WTC11 (cell line): Measurements from ENCODE around the gene TRAF3IP1. TPM values are rescaled to one million over a fixed set of nuclear protein-coding genes. Genes with fewer than 3 reads are reported as not detected.

Experiments used
- ATAC-seq: fragments of 200-7000 bp; cut with Tn5 transposase; 2 replicates; pipeline ENCODE4 v1.10.0; 2021; ENCODE audit warnings: mild to moderate bottlenecking, moderate library complexity
- CTCF ChIA-PET: fragments of 300-600 bp; sonication (Branson Sonifier 250); formaldehyde crosslinking; loops from one replicate; lab custom pipeline; 2021; ENCODE audit warnings: antibody characterized with exemption; lab: Charles Lee
- POLR2A ChIA-PET: fragments of 350-600 bp; sonication (Branson Sonifier 250); formaldehyde crosslinking; loops from one replicate; lab custom pipeline; 2021; ENCODE audit warnings: antibody characterized with exemption; lab: Charles Lee
- DNase-seq: peaks from one replicate; pipeline ENCODE4 v3.0.0; 2021; ENCODE audit warnings: low spot score
- H3K27ac Mint-ChIP-seq: 2 replicates; pipeline ENCODE4 v1.8.0; 2021; ENCODE audit warnings: mixed read lengths
- H3K27me3 Mint-ChIP-seq: 2 replicates; pipeline ENCODE4 v1.8.0; 2021; ENCODE audit warnings: low read depth, mild to moderate bottlenecking, moderate library complexity, mixed read lengths
- H3K36me3 Mint-ChIP-seq: 2 replicates; pipeline ENCODE4 v1.8.0; 2021; ENCODE audit warnings: mixed read lengths
- H3K4me1 Mint-ChIP-seq: 2 replicates; pipeline ENCODE4 v1.8.0; 2022; ENCODE audit warnings: mixed read lengths
- H3K4me3 Mint-ChIP-seq: 2 replicates; pipeline ENCODE4 v1.8.0; 2021; ENCODE audit warnings: mild to moderate bottlenecking, moderate library complexity, mixed read lengths
- H3K9me3 Mint-ChIP-seq: 2 replicates; pipeline ENCODE4 v1.8.0; 2021; ENCODE audit warnings: mixed read lengths
- CREB1 ChIP-seq: sonication (generic); formaldehyde crosslinking; IDR thresholded peaks from 2 replicates; pipeline ENCODE4 v1.8.0; 2023; ENCODE audit warnings: mild to moderate bottlenecking, missing genetic modification reagents
- FOXK1 ChIP-seq: sonication (generic); formaldehyde crosslinking; IDR thresholded peaks from 2 replicates; pipeline ENCODE4 v1.8.0; 2022; ENCODE audit warnings: mild to moderate bottlenecking, moderate library complexity, missing genetic modification reagents
- SP1 ChIP-seq: sonication (generic); formaldehyde crosslinking; conservative IDR thresholded peaks from 2 replicates; pipeline ENCODE4 v1.8.1; 2022; ENCODE audit warnings: missing genetic modification reagents
- TCF7 ChIP-seq: sonication (generic); formaldehyde crosslinking; IDR thresholded peaks from 2 replicates; pipeline ENCODE4 v1.8.0; 2022; ENCODE audit warnings: mild to moderate bottlenecking, low read depth, missing genetic modification reagents, moderate library complexity
- TP53 ChIP-seq: sonication (generic); formaldehyde crosslinking; IDR thresholded peaks from 2 replicates; pipeline ENCODE4 v1.8.1; 2023; ENCODE audit warnings: mild to moderate bottlenecking, missing genetic modification reagents
- ZBTB21 ChIP-seq: sonication (generic); formaldehyde crosslinking; IDR thresholded peaks from 2 replicates; pipeline ENCODE4 v1.8.1; 2023; ENCODE audit warnings: mild to moderate bottlenecking, missing genetic modification reagents, borderline replicate concordance
- ZNF423 ChIP-seq: fragments of 250-450 bp; sonication (Bioruptor Pico); IDR thresholded peaks from 2 replicates; pipeline ENCODE4 v2.1.2; 2022; ENCODE audit warnings: mild to moderate bottlenecking, moderate library complexity
- total RNA-seq: library from RNA; stranded (reverse); gene quantifications from 3 replicates; pipeline ENCODE4 v1.2.3, GENCODE V29; 2021
- TF ChIP-seq, protein P1 (sequence below): sonication (generic); formaldehyde crosslinking; IDR thresholded peaks from 2 replicates; pipeline ENCODE4 v1.8.0; 2022; ENCODE audit warnings: missing genetic modification reagents
- TF ChIP-seq, protein P2 (sequence below): sonication (generic); formaldehyde crosslinking; conservative IDR thresholded peaks from 2 replicates; pipeline ENCODE4 v1.8.1; 2023; ENCODE audit warnings: mild to moderate bottlenecking, low read depth, missing genetic modification reagents, moderate library complexity
- TF ChIP-seq, protein P3 (sequence below): fragments of 200-600 bp; IDR thresholded peaks from 2 replicates; pipeline ENCODE4 v1.8.0; 2022; ENCODE audit warnings: antibody characterized with exemption
- TF ChIP-seq, protein P4 (sequence below): sonication (generic); formaldehyde crosslinking; IDR thresholded peaks from 2 replicates; pipeline ENCODE4 v1.8.1; 2023; ENCODE audit warnings: mild to moderate bottlenecking, missing genetic modification reagents, borderline replicate concordance
- TF ChIP-seq, protein P5 (sequence below): sonication (generic); formaldehyde crosslinking; IDR thresholded peaks from 2 replicates; pipeline ENCODE4 v1.8.1; 2022; ENCODE audit warnings: low read depth, mild to moderate bottlenecking, moderate library complexity, missing genetic modification reagents, borderline replicate concordance
- TF ChIP-seq, protein P6 (sequence below): fragments of 250-450 bp; sonication (Bioruptor Pico); conservative IDR thresholded peaks from 2 replicates; pipeline ENCODE4 v1.9.0; 2021; ENCODE audit warnings: mild to moderate bottlenecking
- TF ChIP-seq, protein P7 (sequence below): sonication (generic); formaldehyde crosslinking; IDR thresholded peaks from 2 replicates; pipeline ENCODE4 v1.8.1; 2022; ENCODE audit warnings: mild to moderate bottlenecking, missing genetic modification reagents, moderate library complexity, borderline replicate concordance
- TF ChIP-seq, protein P8 (sequence below): sonication (generic); formaldehyde crosslinking; IDR thresholded peaks from 2 replicates; pipeline ENCODE4 v1.8.0; 2022; ENCODE audit warnings: mild to moderate bottlenecking, missing genetic modification reagents

The TRAF3IP1 gene
- total RNA-seq, 1 experiment from 2014 or later, result 18.7 TPM

DNA sequence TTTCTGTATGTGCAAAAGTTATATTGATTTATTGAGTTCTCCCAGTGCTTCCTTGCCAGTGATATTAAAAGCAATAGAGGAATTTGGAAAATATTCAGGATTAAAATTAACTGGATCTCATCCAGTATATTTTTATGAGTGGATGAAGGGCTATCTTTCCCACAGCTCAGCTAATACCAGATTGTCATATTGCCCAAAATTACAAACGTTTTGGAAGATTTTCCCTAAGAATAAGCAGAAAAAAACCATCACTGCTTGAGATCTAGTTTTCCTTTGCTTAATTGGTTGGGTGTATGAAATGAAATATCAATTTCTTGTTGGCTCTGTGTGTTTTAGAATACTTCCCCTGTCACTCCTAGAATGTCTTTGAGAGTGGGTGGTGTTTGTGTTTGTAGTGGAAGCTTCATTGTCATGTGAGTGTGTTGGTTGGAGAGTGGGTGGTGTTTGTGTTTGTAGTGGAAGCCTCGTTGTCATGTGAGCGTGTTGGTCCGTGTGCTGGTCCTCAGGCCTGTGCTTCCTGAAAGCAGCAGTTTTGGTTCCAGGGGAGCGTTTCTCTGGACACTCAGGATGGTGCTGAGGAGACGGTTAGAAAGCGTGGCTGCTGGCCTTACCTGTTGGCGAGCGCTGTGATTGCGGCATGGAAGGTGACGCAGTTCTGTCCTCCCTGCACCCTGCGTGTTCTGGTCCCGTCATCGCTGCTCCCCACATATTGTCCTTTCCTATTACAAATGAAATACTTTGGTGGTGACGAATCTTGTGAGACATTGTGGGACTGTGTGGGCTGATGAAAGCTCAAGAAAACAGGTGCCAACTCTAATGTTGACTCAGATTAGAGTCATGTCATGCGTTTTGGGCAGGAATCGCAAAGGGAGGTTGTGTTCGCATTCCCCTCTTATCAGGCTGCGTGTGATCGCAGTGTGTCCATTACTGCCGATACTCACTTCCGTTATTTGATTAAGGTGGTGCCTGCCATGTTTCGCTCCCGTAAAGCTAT lies 118.8 kb downstream of the TRAF3IP1 start:
- Mint-ChIP-seq H3K27ac (no peak overlapping the region), H3K36me3 (peaks cover 35% of the 10 kb centered on the region), H3K4me1 (peaks cover 19% of the 10 kb centered on the region), H3K27me3 (no peaks in the 10 kb centered on the region), H3K4me3 (no peak overlapping the region), H3K9me3 (no peaks in the 10 kb centered on the region)
- DNase-seq (no peak), ATAC-seq (no peak)
- TF ChIP-seq FOXK1 (CRISPR knock-in tag) (no peak), ZNF423 (CRISPR knock-in tag) (no peak), CREB1 (CRISPR knock-in tag) (no peak), TCF7 (no peak), TP53 (CRISPR knock-in tag) (no peak), ZBTB21 (CRISPR knock-in tag) (no peak), SP1 (CRISPR knock-in tag) (no peak)
- TF ChIP-seq, protein P1, sequence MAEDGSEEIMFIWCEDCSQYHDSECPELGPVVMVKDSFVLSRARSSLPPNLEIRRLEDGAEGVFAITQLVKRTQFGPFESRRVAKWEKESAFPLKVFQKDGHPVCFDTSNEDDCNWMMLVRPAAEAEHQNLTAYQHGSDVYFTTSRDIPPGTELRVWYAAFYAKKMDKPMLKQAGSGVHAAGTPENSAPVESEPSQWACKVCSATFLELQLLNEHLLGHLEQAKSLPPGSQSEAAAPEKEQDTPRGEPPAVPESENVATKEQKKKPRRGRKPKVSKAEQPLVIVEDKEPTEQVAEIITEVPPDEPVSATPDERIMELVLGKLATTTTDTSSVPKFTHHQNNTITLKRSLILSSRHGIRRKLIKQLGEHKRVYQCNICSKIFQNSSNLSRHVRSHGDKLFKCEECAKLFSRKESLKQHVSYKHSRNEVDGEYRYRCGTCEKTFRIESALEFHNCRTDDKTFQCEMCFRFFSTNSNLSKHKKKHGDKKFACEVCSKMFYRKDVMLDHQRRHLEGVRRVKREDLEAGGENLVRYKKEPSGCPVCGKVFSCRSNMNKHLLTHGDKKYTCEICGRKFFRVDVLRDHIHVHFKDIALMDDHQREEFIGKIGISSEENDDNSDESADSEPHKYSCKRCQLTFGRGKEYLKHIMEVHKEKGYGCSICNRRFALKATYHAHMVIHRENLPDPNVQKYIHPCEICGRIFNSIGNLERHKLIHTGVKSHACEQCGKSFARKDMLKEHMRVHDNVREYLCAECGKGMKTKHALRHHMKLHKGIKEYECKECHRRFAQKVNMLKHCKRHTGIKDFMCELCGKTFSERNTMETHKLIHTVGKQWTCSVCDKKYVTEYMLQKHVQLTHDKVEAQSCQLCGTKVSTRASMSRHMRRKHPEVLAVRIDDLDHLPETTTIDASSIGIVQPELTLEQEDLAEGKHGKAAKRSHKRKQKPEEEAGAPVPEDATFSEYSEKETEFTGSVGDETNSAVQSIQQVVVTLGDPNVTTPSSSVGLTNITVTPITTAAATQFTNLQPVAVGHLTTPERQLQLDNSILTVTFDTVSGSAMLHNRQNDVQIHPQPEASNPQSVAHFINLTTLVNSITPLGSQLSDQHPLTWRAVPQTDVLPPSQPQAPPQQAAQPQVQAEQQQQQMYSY (CRISPR knock-in tag), result no peak
- TF ChIP-seq, protein P2, sequence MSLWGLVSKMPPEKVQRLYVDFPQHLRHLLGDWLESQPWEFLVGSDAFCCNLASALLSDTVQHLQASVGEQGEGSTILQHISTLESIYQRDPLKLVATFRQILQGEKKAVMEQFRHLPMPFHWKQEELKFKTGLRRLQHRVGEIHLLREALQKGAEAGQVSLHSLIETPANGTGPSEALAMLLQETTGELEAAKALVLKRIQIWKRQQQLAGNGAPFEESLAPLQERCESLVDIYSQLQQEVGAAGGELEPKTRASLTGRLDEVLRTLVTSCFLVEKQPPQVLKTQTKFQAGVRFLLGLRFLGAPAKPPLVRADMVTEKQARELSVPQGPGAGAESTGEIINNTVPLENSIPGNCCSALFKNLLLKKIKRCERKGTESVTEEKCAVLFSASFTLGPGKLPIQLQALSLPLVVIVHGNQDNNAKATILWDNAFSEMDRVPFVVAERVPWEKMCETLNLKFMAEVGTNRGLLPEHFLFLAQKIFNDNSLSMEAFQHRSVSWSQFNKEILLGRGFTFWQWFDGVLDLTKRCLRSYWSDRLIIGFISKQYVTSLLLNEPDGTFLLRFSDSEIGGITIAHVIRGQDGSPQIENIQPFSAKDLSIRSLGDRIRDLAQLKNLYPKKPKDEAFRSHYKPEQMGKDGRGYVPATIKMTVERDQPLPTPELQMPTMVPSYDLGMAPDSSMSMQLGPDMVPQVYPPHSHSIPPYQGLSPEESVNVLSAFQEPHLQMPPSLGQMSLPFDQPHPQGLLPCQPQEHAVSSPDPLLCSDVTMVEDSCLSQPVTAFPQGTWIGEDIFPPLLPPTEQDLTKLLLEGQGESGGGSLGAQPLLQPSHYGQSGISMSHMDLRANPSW (CRISPR knock-in tag), result no peak
- TF ChIP-seq, protein P3, sequence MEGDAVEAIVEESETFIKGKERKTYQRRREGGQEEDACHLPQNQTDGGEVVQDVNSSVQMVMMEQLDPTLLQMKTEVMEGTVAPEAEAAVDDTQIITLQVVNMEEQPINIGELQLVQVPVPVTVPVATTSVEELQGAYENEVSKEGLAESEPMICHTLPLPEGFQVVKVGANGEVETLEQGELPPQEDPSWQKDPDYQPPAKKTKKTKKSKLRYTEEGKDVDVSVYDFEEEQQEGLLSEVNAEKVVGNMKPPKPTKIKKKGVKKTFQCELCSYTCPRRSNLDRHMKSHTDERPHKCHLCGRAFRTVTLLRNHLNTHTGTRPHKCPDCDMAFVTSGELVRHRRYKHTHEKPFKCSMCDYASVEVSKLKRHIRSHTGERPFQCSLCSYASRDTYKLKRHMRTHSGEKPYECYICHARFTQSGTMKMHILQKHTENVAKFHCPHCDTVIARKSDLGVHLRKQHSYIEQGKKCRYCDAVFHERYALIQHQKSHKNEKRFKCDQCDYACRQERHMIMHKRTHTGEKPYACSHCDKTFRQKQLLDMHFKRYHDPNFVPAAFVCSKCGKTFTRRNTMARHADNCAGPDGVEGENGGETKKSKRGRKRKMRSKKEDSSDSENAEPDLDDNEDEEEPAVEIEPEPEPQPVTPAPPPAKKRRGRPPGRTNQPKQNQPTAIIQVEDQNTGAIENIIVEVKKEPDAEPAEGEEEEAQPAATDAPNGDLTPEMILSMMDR, result no peak
- TF ChIP-seq, protein P4, sequence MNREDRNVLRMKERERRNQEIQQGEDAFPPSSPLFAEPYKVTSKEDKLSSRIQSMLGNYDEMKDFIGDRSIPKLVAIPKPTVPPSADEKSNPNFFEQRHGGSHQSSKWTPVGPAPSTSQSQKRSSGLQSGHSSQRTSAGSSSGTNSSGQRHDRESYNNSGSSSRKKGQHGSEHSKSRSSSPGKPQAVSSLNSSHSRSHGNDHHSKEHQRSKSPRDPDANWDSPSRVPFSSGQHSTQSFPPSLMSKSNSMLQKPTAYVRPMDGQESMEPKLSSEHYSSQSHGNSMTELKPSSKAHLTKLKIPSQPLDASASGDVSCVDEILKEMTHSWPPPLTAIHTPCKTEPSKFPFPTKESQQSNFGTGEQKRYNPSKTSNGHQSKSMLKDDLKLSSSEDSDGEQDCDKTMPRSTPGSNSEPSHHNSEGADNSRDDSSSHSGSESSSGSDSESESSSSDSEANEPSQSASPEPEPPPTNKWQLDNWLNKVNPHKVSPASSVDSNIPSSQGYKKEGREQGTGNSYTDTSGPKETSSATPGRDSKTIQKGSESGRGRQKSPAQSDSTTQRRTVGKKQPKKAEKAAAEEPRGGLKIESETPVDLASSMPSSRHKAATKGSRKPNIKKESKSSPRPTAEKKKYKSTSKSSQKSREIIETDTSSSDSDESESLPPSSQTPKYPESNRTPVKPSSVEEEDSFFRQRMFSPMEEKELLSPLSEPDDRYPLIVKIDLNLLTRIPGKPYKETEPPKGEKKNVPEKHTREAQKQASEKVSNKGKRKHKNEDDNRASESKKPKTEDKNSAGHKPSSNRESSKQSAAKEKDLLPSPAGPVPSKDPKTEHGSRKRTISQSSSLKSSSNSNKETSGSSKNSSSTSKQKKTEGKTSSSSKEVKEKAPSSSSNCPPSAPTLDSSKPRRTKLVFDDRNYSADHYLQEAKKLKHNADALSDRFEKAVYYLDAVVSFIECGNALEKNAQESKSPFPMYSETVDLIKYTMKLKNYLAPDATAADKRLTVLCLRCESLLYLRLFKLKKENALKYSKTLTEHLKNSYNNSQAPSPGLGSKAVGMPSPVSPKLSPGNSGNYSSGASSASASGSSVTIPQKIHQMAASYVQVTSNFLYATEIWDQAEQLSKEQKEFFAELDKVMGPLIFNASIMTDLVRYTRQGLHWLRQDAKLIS, result no peak
- TF ChIP-seq, protein P5, sequence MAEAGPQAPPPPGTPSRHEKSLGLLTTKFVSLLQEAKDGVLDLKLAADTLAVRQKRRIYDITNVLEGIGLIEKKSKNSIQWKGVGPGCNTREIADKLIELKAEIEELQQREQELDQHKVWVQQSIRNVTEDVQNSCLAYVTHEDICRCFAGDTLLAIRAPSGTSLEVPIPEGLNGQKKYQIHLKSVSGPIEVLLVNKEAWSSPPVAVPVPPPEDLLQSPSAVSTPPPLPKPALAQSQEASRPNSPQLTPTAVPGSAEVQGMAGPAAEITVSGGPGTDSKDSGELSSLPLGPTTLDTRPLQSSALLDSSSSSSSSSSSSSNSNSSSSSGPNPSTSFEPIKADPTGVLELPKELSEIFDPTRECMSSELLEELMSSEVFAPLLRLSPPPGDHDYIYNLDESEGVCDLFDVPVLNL (CRISPR knock-in tag), result no peak
- TF ChIP-seq, protein P6, sequence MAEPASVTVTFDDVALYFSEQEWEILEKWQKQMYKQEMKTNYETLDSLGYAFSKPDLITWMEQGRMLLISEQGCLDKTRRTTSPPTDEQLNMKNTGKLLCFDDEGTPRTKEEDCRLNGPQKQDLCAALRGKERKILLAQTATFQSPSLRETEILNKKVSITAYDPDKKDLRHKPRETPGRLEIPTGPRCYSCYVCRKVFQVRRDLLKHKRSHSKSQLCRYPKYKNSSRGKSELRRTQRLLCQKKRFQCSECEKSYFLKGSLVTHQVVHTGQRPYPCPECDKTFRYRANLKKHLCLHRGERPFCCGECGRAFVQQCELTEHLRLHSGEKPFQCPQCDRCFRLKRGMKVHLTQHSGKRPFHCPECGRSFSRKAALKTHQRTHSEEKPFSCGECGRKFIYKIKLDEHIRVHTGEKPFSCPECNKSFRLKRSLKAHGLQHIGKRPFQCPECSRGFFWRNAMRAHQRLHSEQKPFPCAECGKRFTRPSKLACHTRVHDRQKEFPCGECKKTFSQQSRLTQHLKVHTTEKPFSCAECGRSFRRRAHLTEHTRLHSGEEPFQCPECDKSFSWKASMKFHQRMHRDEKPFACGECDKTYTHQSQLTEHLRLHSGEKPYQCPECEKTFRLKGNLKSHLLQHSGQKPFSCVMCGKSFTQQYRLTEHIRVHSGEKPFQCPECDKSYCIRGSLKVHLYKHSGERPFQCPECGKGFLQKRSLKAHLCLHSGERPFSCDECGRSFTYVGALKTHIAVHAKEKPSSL, result no peak
- TF ChIP-seq, protein P7, sequence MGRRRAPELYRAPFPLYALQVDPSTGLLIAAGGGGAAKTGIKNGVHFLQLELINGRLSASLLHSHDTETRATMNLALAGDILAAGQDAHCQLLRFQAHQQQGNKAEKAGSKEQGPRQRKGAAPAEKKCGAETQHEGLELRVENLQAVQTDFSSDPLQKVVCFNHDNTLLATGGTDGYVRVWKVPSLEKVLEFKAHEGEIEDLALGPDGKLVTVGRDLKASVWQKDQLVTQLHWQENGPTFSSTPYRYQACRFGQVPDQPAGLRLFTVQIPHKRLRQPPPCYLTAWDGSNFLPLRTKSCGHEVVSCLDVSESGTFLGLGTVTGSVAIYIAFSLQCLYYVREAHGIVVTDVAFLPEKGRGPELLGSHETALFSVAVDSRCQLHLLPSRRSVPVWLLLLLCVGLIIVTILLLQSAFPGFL (CRISPR knock-in tag), result no peak
- TF ChIP-seq, protein P8, sequence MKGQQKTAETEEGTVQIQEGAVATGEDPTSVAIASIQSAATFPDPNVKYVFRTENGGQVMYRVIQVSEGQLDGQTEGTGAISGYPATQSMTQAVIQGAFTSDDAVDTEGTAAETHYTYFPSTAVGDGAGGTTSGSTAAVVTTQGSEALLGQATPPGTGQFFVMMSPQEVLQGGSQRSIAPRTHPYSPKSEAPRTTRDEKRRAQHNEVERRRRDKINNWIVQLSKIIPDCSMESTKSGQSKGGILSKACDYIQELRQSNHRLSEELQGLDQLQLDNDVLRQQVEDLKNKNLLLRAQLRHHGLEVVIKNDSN (CRISPR knock-in tag), result no peak
- ChIA-PET POLR2A (no interaction called here), CTCF (no interaction called here)
